Ishikawa (cell line): ENCODE data around the gene REV3L.

Experiments
- EGR1 ChIP-seq: IDR thresholded peaks from 2 replicates; pipeline ENCODE4 v1.6.1; 2012
- EP300 ChIP-seq: IDR thresholded peaks from 2 replicates; pipeline ENCODE4 v1.6.1; 2012; ENCODE audit warnings: borderline replicate concordance
- NFIC ChIP-seq: IDR thresholded peaks from 2 replicates; pipeline ENCODE4 v1.6.1; 2012
- RAD21 ChIP-seq: IDR thresholded peaks from 2 replicates; pipeline ENCODE4 v1.6.1; 2012; ENCODE audit warnings: low read depth
- REST ChIP-seq: IDR thresholded peaks from 2 replicates; pipeline ENCODE4 v1.6.1; 2012; ENCODE audit warnings: low read depth, mild to moderate bottlenecking
- TAF1 ChIP-seq: IDR thresholded peaks from 2 replicates; pipeline ENCODE4 v1.6.1; 2012; ENCODE audit warnings: low read depth, mild to moderate bottlenecking
- TCF12 ChIP-seq: IDR thresholded peaks from 2 replicates; pipeline ENCODE4 v1.6.1; 2012; ENCODE audit warnings: low read depth
- YY1 ChIP-seq: IDR thresholded peaks from 2 replicates; pipeline ENCODE4 v1.6.1; 2012; ENCODE audit warnings: low read depth
- TF ChIP-seq, protein P1 (sequence below): IDR thresholded peaks from 2 replicates; pipeline ENCODE4 v1.6.1; 2012

DNA sequence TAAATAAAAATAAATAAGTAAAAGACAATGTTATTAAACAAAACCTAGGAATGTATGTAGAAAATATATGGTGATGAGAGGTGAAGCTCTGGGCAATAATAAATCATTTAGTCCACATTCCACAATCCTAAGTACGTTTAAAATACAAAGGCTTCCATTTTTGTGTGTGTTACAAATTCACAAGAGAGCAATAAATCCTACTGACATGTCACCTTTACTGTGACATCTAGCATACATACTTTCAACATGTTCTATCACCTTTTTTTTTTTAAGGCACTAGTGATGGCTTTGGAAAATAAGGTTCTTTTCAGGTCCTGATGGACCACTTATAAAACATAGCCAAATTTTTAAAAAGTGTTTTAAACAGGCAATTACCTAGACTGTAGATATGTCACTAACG, 12.0 kb downstream of the REV3L start:
- TF ChIP-seq NFIC (no peak), TAF1 (no peak), YY1 (no peak), EP300 (no peak), RAD21 (no peak), REST (no peak), TCF12 (no peak), EGR1 (no peak)
- TF ChIP-seq, protein P1, sequence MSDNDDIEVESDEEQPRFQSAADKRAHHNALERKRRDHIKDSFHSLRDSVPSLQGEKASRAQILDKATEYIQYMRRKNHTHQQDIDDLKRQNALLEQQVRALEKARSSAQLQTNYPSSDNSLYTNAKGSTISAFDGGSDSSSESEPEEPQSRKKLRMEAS, result no peak
